Testis (tissue), 2 donors: Measurements from ENCODE around the gene NLRP10.

ENCODE experiments used
- CTCF ChIP-seq, 3 experiments: fragments of 450-650 bp in 2 of 3; fragments of 200-600 bp in 1 of 3; sonication (generic) in 1 of 3; IDR thresholded peaks; one replicate each; pipeline ENCODE4 v1.5.1; 2016 to 2019; ENCODE audit warnings: antibody characterized with exemption in 3 of 3, mild to moderate bottlenecking in 2 of 3, moderate library complexity in 1 of 3
- POLR2A ChIP-seq: fragments of 450-650 bp; IDR thresholded peaks from one replicate; pipeline ENCODE4 v1.6.1; 2017; ENCODE audit warnings: antibody characterized with exemption, mild to moderate bottlenecking, moderate library complexity

GRCh38 chr11:7968686-7969085 is 3.4 kb upstream of the NLRP10 start:
- no peak for TF ChIP-seq CTCF (IDR thresholded peaks at IDR 0.05)
- TF ChIP-seq POLR2A, result no peak
